HEK293T (cell line): Measurements from ENCODE around the gene GBP7.

Source experiments
- ARNT ChIP-seq: fragments of 450-650 bp; IDR thresholded peaks from 2 replicates; pipeline ENCODE4 v1.6.1; 2017; ENCODE audit warnings: mild to moderate bottlenecking
- BHLHE40 ChIP-seq: fragments of 450-650 bp; IDR thresholded peaks from 2 replicates; pipeline ENCODE4 v1.6.1; 2016; ENCODE audit warnings: mild to moderate bottlenecking, moderate library complexity, borderline replicate concordance
- FOXK2 ChIP-seq: fragments of 450-650 bp; IDR thresholded peaks from 2 replicates; pipeline ENCODE4 v1.6.1; 2016; ENCODE audit warnings: mild to moderate bottlenecking
- FOXM1 ChIP-seq: fragments of 450-650 bp; IDR thresholded peaks from 2 replicates; pipeline ENCODE4 v1.6.1; 2017; ENCODE audit warnings: mild to moderate bottlenecking, borderline replicate concordance
- SP1 ChIP-seq: fragments of 450-650 bp; IDR thresholded peaks from 2 replicates; pipeline ENCODE4 v1.6.1; 2017
- SUZ12 ChIP-seq: fragments of 450-650 bp; IDR thresholded peaks from 2 replicates; pipeline ENCODE4 v1.6.1; 2016; ENCODE audit warnings: mild to moderate bottlenecking
- ZNF384 ChIP-seq: fragments of 450-650 bp; IDR thresholded peaks from 2 replicates; pipeline ENCODE4 v1.6.1; 2016

DNA sequence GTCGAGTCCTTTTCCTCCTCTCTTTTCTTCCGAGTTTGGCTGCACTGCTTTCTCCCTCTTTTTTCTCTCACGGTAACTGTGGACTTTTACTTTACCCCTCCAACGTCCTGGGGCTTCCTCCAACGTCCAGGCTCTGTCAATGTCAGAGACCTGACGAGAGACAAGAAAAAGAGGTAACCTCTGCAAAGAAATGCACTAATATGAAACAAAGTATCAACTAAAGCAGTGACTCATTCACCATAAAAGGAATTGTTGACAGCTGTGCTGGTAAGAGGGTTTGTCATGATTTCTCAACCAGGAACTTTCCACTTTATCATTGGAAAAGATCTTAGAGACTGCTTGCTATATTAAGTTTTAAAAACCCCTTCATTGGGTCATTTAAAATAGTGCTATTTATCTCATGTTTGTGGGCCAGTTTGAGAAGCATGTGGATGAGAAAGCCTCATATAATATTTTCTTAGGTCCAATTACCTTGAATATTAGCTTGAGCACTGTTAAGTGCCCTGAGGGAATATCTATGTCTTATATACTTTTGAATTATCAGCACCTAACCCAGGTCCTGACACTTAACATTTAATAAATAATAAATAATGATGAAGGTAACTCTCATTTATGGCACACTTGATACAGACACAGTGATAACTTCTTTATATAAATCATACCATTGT is 49.8 kb downstream of the GBP7 start, which contains the start of gene GBP2:
- TF ChIP-seq SUZ12 (no peak), FOXM1 (no peak), ARNT (no peak), BHLHE40 (no peak), ZNF384 (no peak), SP1 (no peak), FOXK2 (no peak)
